Lung (tissue), 12 donors: ENCODE data around the gene ANKRD23. TPM values are rescaled to one million over a fixed set of nuclear protein-coding genes. Genes with fewer than 3 reads are reported as not detected.

Source experiments
- ATAC-seq: fragments of 200-7000 bp; cut with Tn5 transposase; one replicate; pipeline ENCODE4 v1.9.1; 2020; ENCODE audit warnings: moderate number of reproducible peaks; ENCODE audit not compliant: insufficient read depth, low FRiP score
- DNase-seq, 3 donors: peaks; one replicate each; pipeline ENCODE4 v3.0.0-alpha.2; 2013 to 2017
- H3K27ac ChIP-seq, 2 donors: one replicate each; pipeline ENCODE4 v1.5.1; 2013; ENCODE audit warnings: mild to moderate bottlenecking in 2 of 2, moderate library complexity in 2 of 2, control low read depth in 1 of 2, inconsistent platforms in 1 of 2, low read depth in 1 of 2, low read length in 1 of 2
- H3K27me3 ChIP-seq, 3 donors: one replicate each; pipeline ENCODE4 v1.5.1; 2013; ENCODE audit warnings: low read length in 2 of 3; ENCODE audit not compliant: control insufficient read depth in 3 of 3, insufficient read depth in 3 of 3
- H3K36me3 ChIP-seq, 4 donors: one replicate each; pipeline ENCODE4 v1.5.1; 2013; ENCODE audit warnings: low read length in 4 of 4, mild to moderate bottlenecking in 1 of 4, moderate library complexity in 1 of 4; ENCODE audit not compliant: control insufficient read depth in 4 of 4, insufficient read depth in 4 of 4
- H3K4me1 ChIP-seq, 5 donors: one replicate each; pipeline ENCODE4 v1.5.1; 2013; ENCODE audit warnings: low read length in 5 of 5, mild to moderate bottlenecking in 2 of 5, moderate library complexity in 1 of 5; ENCODE audit not compliant: control insufficient read depth in 5 of 5, insufficient read depth in 5 of 5
- H3K4me3 ChIP-seq: one replicate; pipeline ENCODE4 v1.5.1; 2013; ENCODE audit warnings: mild to moderate bottlenecking, control low read depth, moderate library complexity
- H3K9ac ChIP-seq, 2 donors: one replicate each; pipeline ENCODE4 v1.5.1; 2013; ENCODE audit warnings: low read length in 2 of 2, control low read depth in 1 of 2; ENCODE audit not compliant: insufficient read depth in 1 of 2
- H3K9me3 ChIP-seq, 4 donors: one replicate each; pipeline ENCODE4 v1.5.1; 2013; ENCODE audit warnings: low read length in 3 of 4, mild to moderate bottlenecking in 1 of 4, moderate library complexity in 1 of 4; ENCODE audit not compliant: control insufficient read depth in 4 of 4, insufficient read depth in 3 of 4
- WGBS, 2 donors: extraction: QIAGEN DNeasy Blood & Tissue Kit; methylation state at CpG; one replicate each; pipeline ENCODE4 v1.1.7; 2013; 5-methylcytosine and 5-hydroxymethylcytosine counted together
- polyA plus RNA-seq, 2 donors: library from polyadenylated mRNA; stranded (reverse); fragments of 200-250 nt; gene quantifications; one replicate each; pipeline ENCODE4 v1.2.1, GENCODE V29; 2013
- total RNA-seq, 2 donors: library from RNA; depleted of rRNA in 1 of 2; stranded (reverse); fragments of >200 nt in 1 of 2; gene quantifications; one replicate each; pipeline ENCODE4 v1.2.1, GENCODE V29; 2014 to 2021
- TF ChIP-seq, protein P1 (sequence below): IDR thresholded peaks from 2 replicates; pipeline ENCODE4 v1.5.1; 2012; ENCODE audit warnings: mild to moderate bottlenecking; ENCODE audit errors: control extremely low read depth, extremely low read depth
- donor health status: control.
- donor health status: control.
- donor health status: Bipolar disorder and iron deficiency.
- donor health status: healthy.
- donor health status: DM: yes; HTN: yes; CAD: no.

Gene ANKRD23
- total and polyA plus RNA-seq, 4 donors = 1.5 to 6.9 (median 4.4) TPM

DNA sequence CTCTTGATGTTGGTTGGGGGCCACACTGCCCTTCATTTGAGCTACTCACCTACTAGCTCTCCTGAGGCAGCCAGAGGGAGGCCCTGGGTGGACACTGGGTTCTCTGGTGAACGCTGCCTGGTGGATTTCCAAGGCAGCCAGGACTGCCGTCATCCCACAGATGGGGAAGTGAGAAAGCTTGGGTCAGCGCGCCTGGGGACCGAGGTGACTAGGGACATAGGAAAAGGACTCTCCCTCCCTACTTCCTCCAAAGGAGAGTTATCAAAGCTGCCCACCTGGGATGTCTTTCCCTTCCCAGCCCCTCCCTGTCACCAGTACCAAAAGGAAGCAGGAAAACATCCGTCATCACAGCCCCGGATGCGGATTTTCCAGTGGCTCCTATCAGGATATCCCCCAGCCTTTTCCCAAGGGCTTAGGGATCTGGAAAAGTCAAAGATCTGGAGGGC is 29.9 kb upstream of the ANKRD23 start:
- H3K36me3 ChIP-seq = no peaks in the 10 kb centered on the region
- H3K4me3 ChIP-seq = no peak overlapping the region
- WGBS, 2 donors = 44 to 55% methylated on average over 8 of the region's 8 CpGs
- no peaks in the 10 kb centered on the region for H3K27me3 ChIP-seq
- no peaks in the 10 kb centered on the region for H3K9me3 ChIP-seq
- TF ChIP-seq, protein P1, sequence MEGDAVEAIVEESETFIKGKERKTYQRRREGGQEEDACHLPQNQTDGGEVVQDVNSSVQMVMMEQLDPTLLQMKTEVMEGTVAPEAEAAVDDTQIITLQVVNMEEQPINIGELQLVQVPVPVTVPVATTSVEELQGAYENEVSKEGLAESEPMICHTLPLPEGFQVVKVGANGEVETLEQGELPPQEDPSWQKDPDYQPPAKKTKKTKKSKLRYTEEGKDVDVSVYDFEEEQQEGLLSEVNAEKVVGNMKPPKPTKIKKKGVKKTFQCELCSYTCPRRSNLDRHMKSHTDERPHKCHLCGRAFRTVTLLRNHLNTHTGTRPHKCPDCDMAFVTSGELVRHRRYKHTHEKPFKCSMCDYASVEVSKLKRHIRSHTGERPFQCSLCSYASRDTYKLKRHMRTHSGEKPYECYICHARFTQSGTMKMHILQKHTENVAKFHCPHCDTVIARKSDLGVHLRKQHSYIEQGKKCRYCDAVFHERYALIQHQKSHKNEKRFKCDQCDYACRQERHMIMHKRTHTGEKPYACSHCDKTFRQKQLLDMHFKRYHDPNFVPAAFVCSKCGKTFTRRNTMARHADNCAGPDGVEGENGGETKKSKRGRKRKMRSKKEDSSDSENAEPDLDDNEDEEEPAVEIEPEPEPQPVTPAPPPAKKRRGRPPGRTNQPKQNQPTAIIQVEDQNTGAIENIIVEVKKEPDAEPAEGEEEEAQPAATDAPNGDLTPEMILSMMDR = no peak
- peak in 1 of 3 donors; percentile 40 for DNase-seq
- peaks cover 0 to 33% (median 10%) of the 10 kb centered on the region in 5 donors for H3K4me1 ChIP-seq
- ATAC-seq = no peak
- peak overlapping the region; percentile 36 to 69 for H3K27ac ChIP-seq
- H3K9ac ChIP-seq = no peak overlapping the region

DNA sequence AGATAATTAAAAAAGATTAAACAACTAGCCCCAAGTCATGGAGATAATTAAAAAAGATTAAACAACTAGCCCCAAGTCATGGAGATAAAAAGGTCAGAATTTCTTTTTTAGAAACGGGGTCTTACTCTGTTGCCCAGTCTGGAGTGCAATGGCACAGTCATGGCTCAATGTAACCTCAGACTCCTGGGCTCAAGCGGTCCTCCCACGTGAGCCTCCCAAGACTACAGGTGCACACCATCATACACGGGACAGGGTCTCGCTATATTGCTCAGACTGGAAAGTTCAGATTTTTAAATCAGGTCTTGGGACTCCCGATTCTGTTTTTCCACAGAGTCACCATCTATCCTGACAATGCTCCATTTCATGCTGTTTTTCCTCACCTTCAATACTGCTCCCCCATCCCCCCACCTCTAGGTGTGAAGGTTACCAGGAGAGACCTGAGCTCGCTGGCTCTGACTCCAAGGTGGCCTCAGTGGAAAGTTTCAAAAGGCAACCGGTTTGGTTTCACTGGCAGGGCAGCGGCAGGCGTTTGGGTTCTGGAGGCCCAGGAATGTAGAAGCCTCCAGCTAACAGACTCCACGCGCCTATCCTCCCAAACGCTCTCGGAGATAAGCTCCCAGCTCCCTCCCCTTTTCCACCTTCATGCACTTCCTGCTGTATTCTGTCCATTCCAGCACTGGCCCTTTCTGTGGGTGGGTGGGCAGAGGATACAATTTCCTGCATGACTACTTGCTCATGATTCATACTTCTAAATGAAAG is 28.9 kb upstream of the ANKRD23 start:
- 79 to 86% methylated on average over 14 of the region's 14 CpGs for WGBS, 2 donors
- no peak overlapping the region for H3K4me3 ChIP-seq
- TF ChIP-seq, protein P1 = no peak
- H3K36me3 ChIP-seq = no peaks in the 10 kb centered on the region
- no peaks in the 10 kb centered on the region for H3K27me3 ChIP-seq
- no peak overlapping the region for H3K9ac ChIP-seq
- ATAC-seq (no peak), DNase-seq (peak in 1 of 3 donors; percentile 21)
- H3K4me1 ChIP-seq = peaks cover 0 to 28% (median 10%) of the 10 kb centered on the region in 5 donors
- no peaks in the 10 kb centered on the region for H3K9me3 ChIP-seq
- peak overlapping the region; percentile 2 to 24 for H3K27ac ChIP-seq

DNA sequence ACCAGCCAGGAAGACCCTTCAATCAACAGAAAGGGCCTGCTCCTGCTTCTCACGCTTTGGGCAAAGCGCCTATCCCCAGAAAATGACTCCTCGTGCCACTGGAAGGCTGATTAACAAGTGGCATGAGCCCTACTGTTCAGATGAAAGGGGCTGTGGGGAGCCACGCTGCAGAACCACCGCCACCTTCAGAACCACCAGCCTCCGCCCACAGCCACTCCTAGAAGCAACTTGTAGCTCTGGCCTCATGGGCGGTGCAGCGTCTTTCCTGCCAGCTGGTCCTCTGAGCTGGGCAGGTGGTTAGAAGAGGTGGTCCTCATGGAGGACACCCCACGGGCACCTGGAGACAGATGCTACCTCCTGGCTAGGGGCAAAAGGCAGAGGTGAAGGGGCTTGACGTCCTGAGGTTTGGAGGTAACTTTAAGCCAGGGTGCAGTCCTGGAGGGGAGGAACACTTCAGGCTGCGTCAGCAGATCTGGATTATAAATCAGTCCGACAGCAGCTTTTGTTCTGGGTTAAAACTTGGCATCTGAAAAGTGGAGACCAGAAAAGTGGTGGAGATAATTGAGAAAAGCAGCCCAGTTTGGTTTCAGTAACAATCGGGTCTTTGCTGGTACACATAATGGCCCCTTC is 26.9 kb upstream of the ANKRD23 start:
- H3K36me3 ChIP-seq = peaks cover 0 to 18% (median 8%) of the 10 kb centered on the region in 4 donors
- peak overlapping the region; percentile 71 for H3K4me3 ChIP-seq
- peak overlapping the region in 1 of 2 donors; percentile 58 for H3K9ac ChIP-seq
- peak; percentile 37 to 50 (median 40) for DNase-seq
- H3K4me1 ChIP-seq = peaks cover 0 to 36% (median 22%) of the 10 kb centered on the region in 5 donors
- no peak for ATAC-seq
- TF ChIP-seq, protein P1 = no peak
- no peaks in the 10 kb centered on the region for H3K27me3 ChIP-seq
- WGBS, 2 donors = 11 to 13% methylated on average over 13 of the region's 13 CpGs
- H3K27ac ChIP-seq = peak overlapping the region; percentile 89 to 94
- H3K9me3 ChIP-seq = no peaks in the 10 kb centered on the region
